Fibroblast of lung (primary cell): Measurements from ENCODE around the gene ASAH2. TPM values are rescaled to one million over a fixed set of nuclear protein-coding genes. Genes with fewer than 3 reads are reported as not detected.

Experiments
- DNase-seq, 2 donors: peaks; one replicate each; pipeline versions ENCODE4 v3.0.0 to v3.0.0-alpha.2; 2010; ENCODE audit warnings: low read depth in 2 of 2
- H2AFZ ChIP-seq: 2 replicates; pipeline ENCODE4 v1.5.1; 2012; ENCODE audit warnings: low read length, control low read depth, inconsistent platforms
- H3K27ac ChIP-seq: 2 replicates; pipeline ENCODE4 v1.5.1; 2011; ENCODE audit warnings: low read length, control low read depth; ENCODE audit not compliant: insufficient read depth
- H3K27me3 ChIP-seq: 2 replicates; pipeline ENCODE4 v1.5.1; 2011; ENCODE audit warnings: mild to moderate bottlenecking, low read length; ENCODE audit not compliant: control insufficient read depth, insufficient read depth
- H3K36me3 ChIP-seq: 2 replicates; pipeline ENCODE4 v1.5.1; 2011; ENCODE audit warnings: low read length; ENCODE audit not compliant: control insufficient read depth, insufficient read depth
- H3K4me1 ChIP-seq: 2 replicates; pipeline ENCODE4 v1.5.1; 2011; ENCODE audit warnings: low read length; ENCODE audit not compliant: control insufficient read depth, insufficient read depth; ENCODE audit errors: extremely low read depth
- H3K4me2 ChIP-seq: 2 replicates; pipeline ENCODE4 v1.5.1; 2011; ENCODE audit warnings: low read length, control low read depth; ENCODE audit not compliant: insufficient read depth; ENCODE audit errors: extremely low read depth
- H3K4me3 ChIP-seq, 4 experiments: fragments of 200-600 bp in 1 of 4; sonication (generic) in 1 of 4; replicated peaks in 1 of 4; 2 replicates each; pipeline ENCODE4 v1.5.1; 2011 to 2016; ENCODE audit warnings: low read length in 4 of 4, low read depth in 3 of 4, mild to moderate bottlenecking in 3 of 4, control low read depth in 2 of 4, inconsistent platforms in 1 of 4, mixed read lengths in 1 of 4; ENCODE audit not compliant: insufficient read depth in 1 of 4; ENCODE audit errors: control extremely low read depth in 1 of 4
- H3K79me2 ChIP-seq: 2 replicates; pipeline ENCODE4 v1.5.1; 2012; ENCODE audit warnings: mild to moderate bottlenecking, low read length, inconsistent platforms; ENCODE audit not compliant: control insufficient read depth, insufficient read depth
- H3K9ac ChIP-seq: 2 replicates; pipeline ENCODE4 v1.5.1; 2011; ENCODE audit warnings: mild to moderate bottlenecking, low read length, control low read depth; ENCODE audit not compliant: insufficient read depth
- H3K9me3 ChIP-seq: 2 replicates; pipeline ENCODE4 v1.5.1; 2012; ENCODE audit warnings: low read depth, low read length; ENCODE audit not compliant: control insufficient read depth, insufficient read depth
- H4K20me1 ChIP-seq: 2 replicates; pipeline ENCODE4 v1.5.1; 2011; ENCODE audit warnings: low read length; ENCODE audit not compliant: control insufficient read depth, insufficient read depth; ENCODE audit errors: extremely low read depth
- CTCF ChIP-seq, 2 donors: IDR thresholded peaks in 1 of 2; conservative IDR thresholded peaks in 1 of 2; 1 replicate in 1 of 2; 2 replicates in 1 of 2; pipeline ENCODE4 v1.5.1; 2011 to 2012; ENCODE audit warnings: low read length in 2 of 2, control low read depth in 1 of 2, inconsistent platforms in 1 of 2, low read depth in 1 of 2, mild to moderate bottlenecking in 1 of 2
- EZH2 ChIP-seq: IDR thresholded peaks from 2 replicates; pipeline ENCODE4 v1.5.1; 2012; ENCODE audit warnings: low read length, control low read depth, mild to moderate bottlenecking; ENCODE audit errors: missing control alignments
- polyA plus RNA-seq, 2 donors: library from polyadenylated mRNA; depleted of rRNA in 1 of 2; stranded (reverse) in 1 of 2; unstranded in 1 of 2; fragments of >200 nt; gene quantifications; 2 replicates each; pipeline ENCODE4 v1.2.1, GENCODE V29; 2011 to 2012; ENCODE audit warnings: missing spikeins in 1 of 2
- total RNA-seq: library from RNA; depleted of rRNA; stranded (reverse); fragments of >200 nt; gene quantifications from 2 replicates; pipeline ENCODE4 v1.2.1, GENCODE V29; 2014

Gene ASAH2
- total and polyA plus RNA-seq, 2 donors (not counting 1 experiment from before 2014, with no cell fraction given), result 0.99 to 2.4 TPM

- Histone ChIP-seq H3K4me1 (no peaks in the 10 kb centered on the region), H3K4me3 (no peak overlapping the region), H3K4me2 (no peak overlapping the region), H3K27ac (no peak overlapping the region), H3K79me2 (no peaks in the 10 kb centered on the region), H3K27me3 (peaks cover 15% of the 10 kb centered on the region), H3K9me3 (no peaks in the 10 kb centered on the region), H3K36me3 (no peaks in the 10 kb centered on the region), H4K20me1 (no peaks in the 10 kb centered on the region), H3K9ac (no peak overlapping the region), H2AFZ (no peak overlapping the region)
- no peak for TF ChIP-seq EZH2
- TF ChIP-seq CTCF (conservative IDR thresholded peaks at IDR 0.05 in 1 of 2, IDR thresholded peaks at IDR 0.05 in 1 of 2; ENCODE audit: low read depth in 1 of 2, low read length in 2 of 2), result no peak
- no peak for DNase-seq
These were observed 30.7 kb upstream of the ASAH2 start for GRCh38 chr10:50281967-50282522.

DNA sequence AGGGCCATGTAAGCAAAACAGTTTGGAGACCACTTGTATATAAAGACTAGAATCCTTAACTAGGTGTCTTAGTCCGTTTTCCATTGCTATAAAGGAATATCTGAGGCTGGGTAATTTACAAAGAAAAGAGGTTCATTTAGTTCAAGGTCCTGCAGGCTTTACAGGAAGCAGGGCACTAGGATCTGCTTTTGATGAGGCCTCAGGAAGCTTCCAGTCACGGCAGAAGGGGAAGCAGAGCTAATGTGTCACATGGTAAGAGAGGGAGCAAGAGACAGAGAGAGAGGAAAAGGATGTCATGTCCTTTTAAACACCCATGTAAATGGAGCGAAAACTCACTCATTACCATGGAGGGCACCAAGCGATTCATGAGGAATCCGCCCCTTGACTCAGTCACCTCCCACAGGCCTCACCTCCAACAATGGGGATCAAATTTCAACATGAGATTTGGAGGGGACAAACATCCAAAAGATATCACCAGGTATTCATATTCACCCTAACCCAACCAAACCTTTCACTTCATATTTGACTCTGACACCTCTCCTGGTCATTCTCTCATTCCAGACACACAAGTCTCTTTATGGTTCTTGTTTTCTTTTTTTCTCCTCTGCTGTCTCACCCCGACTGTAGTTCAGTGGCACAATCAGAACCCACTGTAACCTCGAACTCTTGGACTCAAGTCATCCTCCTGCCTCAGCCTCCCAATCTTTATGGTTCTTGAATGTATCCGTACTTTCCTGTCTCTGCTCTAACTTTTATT lies 30.1 kb upstream of the ASAH2 start:
- no peak overlapping the region for H3K4me2 ChIP-seq
- TF ChIP-seq CTCF (conservative IDR thresholded peaks at IDR 0.05 in 1 of 2, IDR thresholded peaks at IDR 0.05 in 1 of 2; ENCODE audit: low read depth in 1 of 2, low read length in 2 of 2) (no peak), EZH2 (no peak)
- no peak overlapping the region for H3K9ac ChIP-seq
- no peaks in the 10 kb centered on the region for H3K4me1 ChIP-seq
- DNase-seq, result no peak
- H3K79me2 ChIP-seq, result no peaks in the 10 kb centered on the region
- no peak overlapping the region for H3K4me3 ChIP-seq
- no peak overlapping the region for H2AFZ ChIP-seq
- no peak overlapping the region for H3K27ac ChIP-seq
- peaks cover 18% of the 10 kb centered on the region for H3K27me3 ChIP-seq
- H3K36me3 ChIP-seq, result no peaks in the 10 kb centered on the region
- no peaks in the 10 kb centered on the region for H3K9me3 ChIP-seq
- no peaks in the 10 kb centered on the region for H4K20me1 ChIP-seq

- H3K27me3 ChIP-seq, result peaks cover 18% of the 10 kb centered on the region
- no peak for DNase-seq
- H3K4me3 ChIP-seq, result no peak overlapping the region
- no peak overlapping the region for H3K9ac ChIP-seq
- no peak overlapping the region for H2AFZ ChIP-seq
- H3K4me2 ChIP-seq, result no peak overlapping the region
- TF ChIP-seq EZH2, result no peak
- no peak for TF ChIP-seq CTCF (conservative IDR thresholded peaks at IDR 0.05 in 1 of 2, IDR thresholded peaks at IDR 0.05 in 1 of 2; ENCODE audit: low read depth in 1 of 2, low read length in 2 of 2)
- no peak overlapping the region for H3K27ac ChIP-seq
- no peaks in the 10 kb centered on the region for H3K79me2 ChIP-seq
- H3K9me3 ChIP-seq, result no peaks in the 10 kb centered on the region
- no peaks in the 10 kb centered on the region for H4K20me1 ChIP-seq
- H3K4me1 ChIP-seq, result no peaks in the 10 kb centered on the region
- H3K36me3 ChIP-seq, result no peaks in the 10 kb centered on the region
These were observed 28.9 kb upstream of the ASAH2 start for GRCh38 chr10:50280049-50280841.
